NCI-H526 treated with DMSO at 0.1 percent for 48 hours (cell line): Measurements from ENCODE around the gene EEF2KMT.

ENCODE experiments used
- DNase-seq: peaks from one replicate; lab custom pipeline; 2025; lab: John Stamatoyannopoulos, UW

EEF2KMT gene

GRCh38 chr16:5041600-5042133, 55.9 kb downstream of the EEF2KMT start:
- no peak for DNase-seq

GRCh38 chr16:5040451-5040850, 57.1 kb downstream of the EEF2KMT start:
- DNase-seq: no peak

GRCh38 chr16:5036228-5037156, 61.1 kb downstream of the EEF2KMT start:
- DNase-seq: no peak

GRCh38 chr16:5035909-5036227, 61.7 kb downstream of the EEF2KMT start:
- DNase-seq: no peak
